Pancreas (tissue), 10 donors: ENCODE results near the gene C1QTNF5. TPM values are rescaled to one million over a fixed set of nuclear protein-coding genes. Genes with fewer than 3 reads are reported as not detected.

Experiments used
- ATAC-seq, 4 donors: fragments of 200-7000 bp; cut with Tn5 transposase; one replicate each; pipeline versions ENCODE4 v1.8.0 to v1.9.1; 2020; ENCODE audit warnings: mild to moderate bottlenecking in 4 of 4, moderate library complexity in 4 of 4
- DNase-seq, 6 donors: peaks; one replicate each; pipeline ENCODE4 v3.0.0-alpha.2; 2020
- FAIRE-seq: peaks from 2 replicates; lab custom pipeline; 2012; peaks lifted over from hg19 to GRCh38; lab: Jason Lieb, UNC
- H3K27ac ChIP-seq, 4 donors: fragments of 200-600 bp; sonication (generic); 1 replicate in 3 of 4; 2 replicates in 1 of 4; pipeline versions ENCODE4 v1.5.0 to v1.8.0; 2020
- H3K27me3 ChIP-seq, 4 donors: fragments of 200-600 bp; one replicate each; pipeline ENCODE4 v1.8.0; 2021
- H3K36me3 ChIP-seq, 3 donors: fragments of 200-600 bp; sonication (generic) in 1 of 3; one replicate each; pipeline versions ENCODE4 v1.5.0 to v1.8.0; 2020 to 2021
- H3K4me1 ChIP-seq, 3 donors: fragments of 200-600 bp; one replicate each; pipeline ENCODE4 v1.8.0; 2021
- H3K4me3 ChIP-seq, 4 donors: fragments of 200-600 bp; sonication (generic) in 2 of 4; one replicate each; pipeline versions ENCODE4 v1.5.0 to v1.8.0; 2020 to 2021
- H3K9me3 ChIP-seq, 4 donors: fragments of 200-600 bp; one replicate each; pipeline ENCODE4 v1.8.0; 2021
- WGBS, 2 donors: extraction: QIAGEN DNeasy Blood & Tissue Kit; methylation state at CpG; one replicate each; pipeline ENCODE4 v1.1.7; 2013; 5-methylcytosine and 5-hydroxymethylcytosine counted together
- intact Hi-C, 3 donors: fragments of 100-400 bp; cut with DNase I; formaldehyde crosslinking; loops; one replicate each; pipeline versions ENCODE4 v1.11.1 to v1.14.2; 2022
- polyA plus RNA-seq, 2 donors: library from polyadenylated mRNA; stranded (reverse); fragments of 200-250 nt; gene quantifications; one replicate each; pipeline ENCODE4 v1.2.3, GENCODE V29; 2013
- total RNA-seq, 6 donors: library from RNA; stranded (reverse); fragmentation: NEBNext Ultra II Directional in 4 of 6; extraction: Animal tissue kit (Norgen Biotek cat#: 25700) in 4 of 6; gene quantifications; one replicate each; pipeline versions ENCODE4 v1.2.1 to v1.2.4, GENCODE V29; 2021 to 2023
- TF ChIP-seq, protein P1 (sequence below), 4 donors: fragments of 200-600 bp; sonication (generic) in 3 of 4; IDR thresholded peaks; one replicate each; pipeline versions ENCODE4 v1.5.0 to v1.8.0; 2021; ENCODE audit warnings: antibody characterized with exemption in 4 of 4
- donor health status: healthy with polysubstance abuse.
- donor health status: DM: no; HTN: no; CAD: no; lungs with moderate emphysema.
- donor health status: DM: no; HTN: no; CAD: no.
- donor health status: control.
- donor health status: control.
- donor health status: Bipolar disorder and iron deficiency.
- donor health status: DM: yes; HTN: yes; CAD: no.
- donor health status: DM: no; HTN: no; CAD: no.
- donor health status: DM: no; HTN: no; CAD: no.
- donor health status: DM: yes; HTN: yes; CAD: no.

C1QTNF5 gene
- total and polyA plus RNA-seq, 8 donors, result 6.7 to 27.9 (median 15.7) TPM

GRCh38 chr11:119365071-119365591, 24.4 kb upstream of the C1QTNF5 start:
- ATAC-seq (no peak), FAIRE-seq (no peak), DNase-seq (peak in 1 of 6 donors; percentile 22)
- Histone ChIP-seq H3K9me3 (no peaks in the 10 kb centered on the region), H3K36me3 (no peaks in the 10 kb centered on the region), H3K27me3 (no peaks in the 10 kb centered on the region), H3K4me1 (peaks cover 41 to 49% (median 44%) of the 10 kb centered on the region in 3 donors), H3K4me3 (no peak overlapping the region), H3K27ac (no peak overlapping the region)
- 78 to 84% methylated on average over 6 of the region's 6 CpGs for WGBS, 2 donors
- intact Hi-C loops, result no loop called here
- TF ChIP-seq, protein P1, sequence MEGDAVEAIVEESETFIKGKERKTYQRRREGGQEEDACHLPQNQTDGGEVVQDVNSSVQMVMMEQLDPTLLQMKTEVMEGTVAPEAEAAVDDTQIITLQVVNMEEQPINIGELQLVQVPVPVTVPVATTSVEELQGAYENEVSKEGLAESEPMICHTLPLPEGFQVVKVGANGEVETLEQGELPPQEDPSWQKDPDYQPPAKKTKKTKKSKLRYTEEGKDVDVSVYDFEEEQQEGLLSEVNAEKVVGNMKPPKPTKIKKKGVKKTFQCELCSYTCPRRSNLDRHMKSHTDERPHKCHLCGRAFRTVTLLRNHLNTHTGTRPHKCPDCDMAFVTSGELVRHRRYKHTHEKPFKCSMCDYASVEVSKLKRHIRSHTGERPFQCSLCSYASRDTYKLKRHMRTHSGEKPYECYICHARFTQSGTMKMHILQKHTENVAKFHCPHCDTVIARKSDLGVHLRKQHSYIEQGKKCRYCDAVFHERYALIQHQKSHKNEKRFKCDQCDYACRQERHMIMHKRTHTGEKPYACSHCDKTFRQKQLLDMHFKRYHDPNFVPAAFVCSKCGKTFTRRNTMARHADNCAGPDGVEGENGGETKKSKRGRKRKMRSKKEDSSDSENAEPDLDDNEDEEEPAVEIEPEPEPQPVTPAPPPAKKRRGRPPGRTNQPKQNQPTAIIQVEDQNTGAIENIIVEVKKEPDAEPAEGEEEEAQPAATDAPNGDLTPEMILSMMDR (IDR thresholded peaks at IDR 0.05), result no peak

GRCh38 chr11:119363851-119364590, 23.3 kb upstream of the C1QTNF5 start:
- peaks cover 35 to 40% (median 36%) of the 10 kb centered on the region in 3 donors for H3K4me1 ChIP-seq
- WGBS, 2 donors, result 3 to 8% methylated on average over 32 to 88 of the region's 88 CpGs
- peak; percentile 56 to 73 (median 63) for ATAC-seq

GRCh38 chr11:119363081-119363850, 22.6 kb upstream of the C1QTNF5 start:
- no peaks in the 10 kb centered on the region for H3K9me3 ChIP-seq
- H3K4me3 ChIP-seq, result peak overlapping the region in 3 of 4 donors; percentile 39 to 61 (median 54)
- H3K36me3 ChIP-seq, result peaks cover 0 to 16% (median 5%) of the 10 kb centered on the region in 3 donors
- H3K4me1 ChIP-seq, result peaks cover 28 to 33% (median 29%) of the 10 kb centered on the region in 3 donors
- TF ChIP-seq, protein P1 (IDR thresholded peaks at IDR 0.05), result no peak
- peak overlapping the region; percentile 63 to 79 (median 74) for H3K27ac ChIP-seq
- H3K27me3 ChIP-seq, result no peaks in the 10 kb centered on the region
- intact Hi-C loops, result no loop called here
- ATAC-seq (peak; percentile 51 to 62 (median 56)), DNase-seq (peak in 5 of 6 donors; percentile 51 to 87 (median 68)), FAIRE-seq (no peak)
- 8 to 14% methylated on average over 42 to 44 of the region's 44 CpGs for WGBS, 2 donors

More at GRCh38 chr11:119363851-119364590, 23.3 kb upstream of the C1QTNF5 start:
- Histone ChIP-seq H3K27ac (peak overlapping the region; percentile 63 to 79 (median 74)), H3K4me3 (peak overlapping the region; percentile 20 to 61 (median 46)), H3K9me3 (no peaks in the 10 kb centered on the region), H3K36me3 (peaks cover 0 to 10% (median 3%) of the 10 kb centered on the region in 3 donors), H3K27me3 (no peaks in the 10 kb centered on the region)
- DNase-seq, result peak; percentile 54 to 91 (median 73)
- intact Hi-C loops, result no loop called here
- TF ChIP-seq, protein P1 (IDR thresholded peaks at IDR 0.05), result no peak
- FAIRE-seq, result no peak

DNA sequence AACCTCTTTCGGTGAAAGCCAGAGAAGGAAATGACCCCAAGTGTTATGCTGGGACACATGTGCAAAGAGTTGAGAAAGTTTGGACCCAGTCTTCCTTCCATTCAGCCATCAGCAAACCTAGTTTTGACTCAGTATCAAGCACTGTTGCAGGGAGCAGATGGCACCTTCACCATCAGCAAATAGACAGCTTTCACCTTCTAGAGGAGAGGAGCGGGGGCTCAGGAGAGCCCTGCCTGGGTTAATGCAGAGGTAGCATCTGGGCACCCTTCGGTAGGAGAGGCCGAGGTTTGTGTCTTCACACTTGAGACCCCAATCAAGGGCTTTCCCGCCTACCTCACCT, 22.0 kb upstream of the C1QTNF5 start:
- peak in 2 of 4 donors; percentile 4 to 19 for ATAC-seq
- intact Hi-C loops, result no loop called here
- DNase-seq, result no peak
- H3K36me3 ChIP-seq, result peaks cover 0 to 21% (median 11%) of the 10 kb centered on the region in 3 donors
- H3K27me3 ChIP-seq, result no peaks in the 10 kb centered on the region
- no peaks in the 10 kb centered on the region for H3K9me3 ChIP-seq
- 46% methylated on average over 5 of the region's 5 CpGs for WGBS, 2 donors
- peak overlapping the region; percentile 63 to 79 (median 74) for H3K27ac ChIP-seq
- peak overlapping the region in 3 of 4 donors; percentile 39 to 61 (median 54) for H3K4me3 ChIP-seq
- H3K4me1 ChIP-seq, result peaks cover 23 to 29% (median 23%) of the 10 kb centered on the region in 3 donors
- no peak for FAIRE-seq
- TF ChIP-seq, protein P1 (IDR thresholded peaks at IDR 0.05), result no peak
